Activated CD8-positive, alpha-beta memory T cell treated with anti-CD3 and anti-CD28 coated beads, Interleukin-2, amount 10 ng/mL, durations not matched to agents 7 days and 5 days (primary cell): ENCODE data around the gene TUBA4A. TPM values are rescaled to one million over a fixed set of nuclear protein-coding genes. Genes with fewer than 3 reads are reported as not detected.

ENCODE experiments used
- microRNA-seq: library from miRNA; unstranded; fragments of <30 nt; microRNA quantifications from one replicate; pipeline ENCODE4 v1.2.0, GENCODE V29; 2022
- total RNA-seq, 2 experiments: library from RNA; stranded (reverse); gene quantifications; one replicate each; pipeline ENCODE4 v1.2.3, GENCODE V29; 2021

The TUBA4A gene
- total RNA-seq, 2 experiments from 2014 or later, result 244 to 337 TPM

Small RNA genes within 50 kb of the gene (microRNA-seq; reads per million reads assigned to microRNA genes)
- not detected for gene MIR153-1

Other genes starting within 250 kb of the TUBA4A start
- not detected for gene CFAP65, start 212.4 kb downstream of the TUBA4A start, total RNA-seq
- gene IHH, start 193.0 kb downstream of the TUBA4A start, total RNA-seq, result not detected
- 10 to 100 TPM; 14.4 to 19.4 TPM for gene NHEJ1, start 93.1 kb downstream of the TUBA4A start, total RNA-seq
- 1 to 10 TPM; 2.6 to 3.2 TPM for gene SLC23A3, start 83.9 kb downstream of the TUBA4A start, total RNA-seq
- 10 to 100 TPM; 66.9 to 72.0 TPM for gene CNPPD1, start 77.0 kb downstream of the TUBA4A start, total RNA-seq
- 100 to 1,000 TPM in 1 of 2 experiments, 10 to 100 TPM in 1; 95.8 to 110 TPM for gene RETREG2, start 75.6 kb downstream of the TUBA4A start, total RNA-seq
- 10 to 100 TPM; 60.2 to 60.6 TPM for gene ZFAND2B, start 47.1 kb downstream of the TUBA4A start, total RNA-seq
- gene ABCB6, start 35.0 kb downstream of the TUBA4A start, total RNA-seq, result 10 to 100 TPM; 12.6 to 15.2 TPM
- 10 to 100 TPM; 56.6 to 60.7 TPM for gene ATG9A, start 24.3 kb downstream of the TUBA4A start, total RNA-seq
- gene ANKZF1, start 24.1 kb downstream of the TUBA4A start, total RNA-seq, result 100 to 1,000 TPM in 1 of 2 experiments, 10 to 100 TPM in 1; 89.4 to 105 TPM
- gene GLB1L, start 8.5 kb downstream of the TUBA4A start, total RNA-seq, result 1 to 10 TPM; 4.3 to 4.9 TPM
- 10 to 100 TPM; 37.3 to 41.7 TPM for gene STK16, start 8.4 kb downstream of the TUBA4A start, total RNA-seq
- not detected for gene TUBA4B, start 675 bp downstream of the TUBA4A start, total RNA-seq
- gene DNAJB2, start 25.4 kb upstream of the TUBA4A start, total RNA-seq, result 10 to 100 TPM; 48.2 to 49.0 TPM
- under 1 TPM in 1 of 2 experiments, not detected in 1; 0.28 TPM for gene PTPRN, start 55.5 kb upstream of the TUBA4A start, total RNA-seq
- not detected for gene RESP18, start 78.8 kb upstream of the TUBA4A start, total RNA-seq
- 10 to 100 TPM; 60.3 to 64.8 TPM for gene DNPEP, start 134.0 kb upstream of the TUBA4A start, total RNA-seq
- not detected for gene DES, start 164.5 kb upstream of the TUBA4A start, total RNA-seq
- 1 to 10 TPM in 1 of 2 experiments, under 1 TPM in 1; 0.52 to 1.3 TPM for gene SPEG, start 180.9 kb upstream of the TUBA4A start, total RNA-seq
- gene GMPPA, start 245.0 kb upstream of the TUBA4A start, total RNA-seq, result 10 to 100 TPM; 36.5 to 42.6 TPM